ENCODE results near the gene FRMD6.
"Not testable (repeated sequence)": the region's sequence is repeated elsewhere in the genome, so short reads cannot be mapped to it uniquely, and the experiment has no call there.

Gene FRMD6

DNA sequence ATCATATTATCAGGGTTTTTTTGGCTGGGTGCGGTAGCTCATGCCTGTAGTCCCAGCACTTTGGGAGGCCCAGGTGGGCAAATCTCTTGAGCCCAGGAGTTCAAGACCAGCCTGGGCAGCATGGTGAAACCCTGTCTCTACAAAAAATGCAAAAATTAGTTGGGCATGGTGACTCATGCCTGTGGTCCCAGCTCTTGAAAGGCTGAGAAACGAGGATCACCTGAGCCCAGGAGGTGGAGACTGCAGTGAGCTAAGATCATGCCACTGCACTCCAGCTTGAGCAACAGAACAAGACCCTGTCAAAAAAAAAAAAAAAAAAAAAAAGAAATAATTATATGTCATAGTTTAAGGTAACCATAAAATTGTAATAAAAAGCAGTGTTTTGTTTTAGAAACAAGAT lies 18.4 kb upstream of the FRMD6 start:
- not testable (repeated sequence) for DNase-seq

- no peak for DNase-seq
Measured at GRCh38 chr14:51636109-51636508, 15.6 kb upstream of the FRMD6 start.

GRCh38 chr14:51638071-51638944 lies 13.4 kb upstream of the FRMD6 start:
- no peak for DNase-seq

- DNase-seq, result no peak
Measured at GRCh38 chr14:51639668-51640316, 11.9 kb upstream of the FRMD6 start.

DNA sequence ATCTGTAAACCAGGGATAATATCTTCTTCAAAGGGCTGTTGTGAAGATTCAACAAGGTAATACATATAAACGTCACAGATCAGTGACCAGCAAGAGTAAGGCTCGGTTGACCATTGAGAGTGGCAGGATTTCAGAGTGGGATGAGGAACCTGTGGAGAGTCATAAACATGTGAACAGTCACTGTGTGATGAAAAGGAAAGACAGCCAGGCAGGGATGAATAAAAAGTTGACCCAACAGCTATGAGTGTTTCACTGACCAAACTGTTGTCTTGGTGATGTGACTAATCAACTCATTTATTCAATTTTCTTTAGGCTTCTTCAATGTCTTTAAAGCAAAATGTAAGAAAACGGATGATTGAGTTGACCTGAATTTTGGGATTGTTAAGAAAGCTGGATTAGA lies 8.6 kb upstream of the FRMD6 start:
- no peak for DNase-seq

- no peak for DNase-seq
Measured at GRCh38 chr14:51644217-51644933, 7.3 kb upstream of the FRMD6 start.

GRCh38 chr14:51648296-51648695 lies 3.4 kb upstream of the FRMD6 start:
- DNase-seq, result no peak

- DNase-seq, result no peak
Measured at GRCh38 chr14:51650716-51651387, 858 bp upstream of the FRMD6 start.

DNA sequence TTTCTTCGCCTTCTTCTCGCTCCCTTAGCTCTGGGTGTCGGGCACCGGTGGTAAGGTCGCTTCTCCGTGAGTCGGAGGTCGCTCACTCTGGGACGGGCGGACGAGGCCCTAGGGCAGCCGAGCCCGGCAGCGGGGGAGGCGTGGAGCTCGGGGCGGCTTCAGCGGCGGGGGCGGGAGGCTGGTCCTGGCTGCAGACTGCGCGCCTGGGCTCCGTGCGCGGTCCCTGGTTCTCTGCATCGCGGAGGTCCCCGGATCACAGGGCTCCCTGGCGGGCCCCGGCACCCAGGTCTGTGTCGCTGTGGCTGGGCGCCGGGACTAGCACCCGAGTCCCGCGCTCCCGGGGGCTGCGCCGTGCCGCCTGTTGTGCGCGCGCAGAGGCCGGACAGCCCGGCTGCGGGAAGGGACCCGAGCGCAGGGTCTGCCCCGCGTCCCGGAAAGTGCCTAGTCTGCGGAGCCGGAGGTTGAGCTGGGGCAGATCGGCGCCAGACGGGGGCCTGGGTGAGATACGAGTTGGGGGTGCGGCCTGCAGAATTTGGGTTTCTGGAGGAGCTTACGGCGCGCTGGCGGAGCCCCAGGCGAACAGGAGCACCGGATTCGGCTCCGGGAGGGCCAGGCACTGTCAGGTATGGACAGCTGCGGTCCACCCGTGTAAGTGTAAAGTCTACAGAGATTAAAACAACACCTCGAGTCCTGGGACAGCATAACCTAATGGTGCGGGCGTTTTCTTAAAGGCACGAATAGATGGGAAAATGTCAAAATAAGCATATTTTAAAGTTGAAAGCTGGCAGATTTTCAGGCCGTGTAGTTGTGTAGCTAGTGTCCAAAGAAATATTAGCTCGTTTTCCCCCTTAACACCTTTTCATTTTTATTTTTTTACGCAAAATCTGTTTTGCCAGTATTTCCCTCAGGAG lies 713 bp downstream of the FRMD6 start:
- DNase-seq, result no peak

GRCh38 chr14:51653079-51653774 lies 1.5 kb downstream of the FRMD6 start:
- DNase-seq, result peak; percentile 30

DNA sequence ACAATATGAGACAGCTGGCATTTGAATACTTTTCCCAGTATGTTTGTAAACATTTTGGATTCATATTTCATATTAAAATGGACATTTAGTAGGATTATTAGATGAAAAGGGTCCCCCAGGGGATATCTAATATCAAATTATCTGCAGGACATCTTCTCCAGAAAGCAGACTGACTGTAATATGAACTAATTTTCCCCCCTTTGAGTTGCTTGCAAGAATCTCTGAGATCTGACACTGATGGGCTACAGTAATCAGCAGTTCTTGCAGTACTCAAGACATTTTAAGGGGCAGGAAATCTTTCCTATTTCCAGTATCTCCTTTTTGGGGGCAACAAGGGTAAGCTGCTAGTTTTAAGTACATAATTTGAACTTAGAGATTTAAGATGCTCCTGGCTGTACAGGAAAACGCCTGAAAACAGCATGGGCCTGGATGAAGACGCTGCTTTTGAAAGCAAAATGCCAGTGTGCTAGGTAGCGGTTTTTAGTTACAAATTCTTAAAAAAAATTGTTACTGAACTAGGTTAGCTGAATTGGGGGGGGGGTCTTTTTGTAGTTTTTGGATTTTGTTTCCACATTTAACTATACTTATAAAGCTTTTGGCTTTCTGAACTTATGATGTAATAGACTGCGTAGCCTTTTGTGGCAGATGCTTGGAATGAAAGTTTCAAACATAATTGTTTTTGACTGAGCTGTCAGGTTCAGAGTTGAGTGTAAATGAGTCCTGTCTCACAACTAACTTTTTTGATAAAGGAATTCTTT lies 2.2 kb downstream of the FRMD6 start:
- no peak for DNase-seq

- no peak for DNase-seq
Measured at GRCh38 chr14:51654533-51654845, 2.8 kb downstream of the FRMD6 start.

GRCh38 chr14:51657762-51658161 lies 6.1 kb downstream of the FRMD6 start:
- no peak for DNase-seq

DNA sequence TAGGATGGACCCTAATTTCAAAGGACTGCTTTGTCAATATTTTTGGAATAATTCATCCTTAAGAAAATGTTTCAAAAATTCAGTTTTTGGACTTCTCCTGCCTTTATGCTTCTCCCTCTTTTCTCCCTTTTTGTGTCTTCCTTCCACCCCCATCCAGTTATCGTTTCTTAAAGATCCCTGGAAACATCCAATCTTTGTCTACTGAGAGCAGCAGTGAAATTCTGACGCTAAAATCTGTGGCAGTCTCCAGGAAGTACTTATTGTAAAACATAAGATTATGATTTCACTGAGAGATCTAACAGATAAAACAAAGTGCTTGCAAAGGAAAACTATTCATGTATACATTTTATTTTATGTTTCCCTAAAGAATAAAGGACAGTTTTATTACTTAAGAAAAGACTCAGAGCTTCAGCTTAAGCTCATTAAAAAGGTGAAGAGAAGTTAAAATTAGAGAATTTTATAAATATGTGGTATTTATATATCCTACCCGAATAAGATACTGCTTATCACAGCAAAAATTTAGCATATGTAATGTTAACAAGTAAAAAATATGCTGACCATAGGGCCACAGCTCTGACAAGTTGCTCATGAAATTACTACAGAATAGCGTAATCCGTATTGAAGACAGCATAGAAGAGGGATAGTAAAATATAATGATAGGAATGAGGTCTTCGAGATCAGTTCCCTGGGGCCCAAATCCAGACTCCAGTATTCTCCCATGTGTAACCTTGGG lies 6.9 kb downstream of the FRMD6 start:
- no peak for DNase-seq

DNA sequence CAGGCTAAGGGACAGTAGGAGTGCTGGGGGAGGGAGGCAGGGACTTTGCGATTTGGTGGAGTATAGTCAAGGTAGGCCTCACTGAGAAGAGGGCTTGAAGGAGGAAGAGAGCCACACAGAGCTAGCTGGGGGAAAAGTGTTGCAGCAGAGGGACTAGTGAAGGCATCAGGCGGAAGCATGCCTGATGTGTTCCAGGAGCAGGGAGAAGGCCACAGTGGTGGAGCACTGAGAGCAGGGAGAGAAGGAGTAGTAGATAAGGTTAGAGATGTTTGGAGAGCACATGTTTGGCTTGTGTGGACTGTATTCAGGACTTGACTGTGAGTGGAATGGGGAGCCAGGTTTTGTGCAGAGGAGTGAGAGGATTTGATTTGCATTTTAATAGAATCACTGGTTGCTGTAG lies 9.0 kb downstream of the FRMD6 start:
- DNase-seq, result no peak

GRCh38 chr14:51661504-51661903 lies 9.8 kb downstream of the FRMD6 start:
- DNase-seq, result no peak

DNA sequence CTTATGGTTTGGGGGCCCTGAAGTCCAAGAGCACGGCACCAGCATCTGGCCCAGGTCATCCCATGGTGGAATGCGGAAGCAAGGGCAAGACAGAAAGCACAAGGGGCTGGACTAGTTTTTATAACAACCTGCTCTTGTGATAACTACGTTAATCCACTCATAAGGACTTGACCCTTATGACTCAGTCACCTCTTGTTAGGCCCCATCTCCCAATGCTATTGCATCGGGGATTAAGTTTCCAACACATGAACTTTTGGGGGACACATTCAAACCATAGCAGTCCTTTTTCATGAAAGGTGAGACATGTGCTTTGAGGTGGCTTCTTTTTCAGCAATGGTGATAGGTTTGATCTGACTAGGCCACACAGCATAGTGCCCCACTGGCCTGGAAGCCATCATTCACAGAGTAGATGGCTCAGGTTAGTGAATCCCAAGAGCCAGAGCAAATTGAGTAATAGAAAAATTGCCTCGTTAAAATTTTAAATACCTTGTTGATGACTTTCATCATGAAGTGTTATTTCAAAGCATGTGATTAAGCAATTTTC lies 12.1 kb downstream of the FRMD6 start:
- no peak for DNase-seq

DNA sequence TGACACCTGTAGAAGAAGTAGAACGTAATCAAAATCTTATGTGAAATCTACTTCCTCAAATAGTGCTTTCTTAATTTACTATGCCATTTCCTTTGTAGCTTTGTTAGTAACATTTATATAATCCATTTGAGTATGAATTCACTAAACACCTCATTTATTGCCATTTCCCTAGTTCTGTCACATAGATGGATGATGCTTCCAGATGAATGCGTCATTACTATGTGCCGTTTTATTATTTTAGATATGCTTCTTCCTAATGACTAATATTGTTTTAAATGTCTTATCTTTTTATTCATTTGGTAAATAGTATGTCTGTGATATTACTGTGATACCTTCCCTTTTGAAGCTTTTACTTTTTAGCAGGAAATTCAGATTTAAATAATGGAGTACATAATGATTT lies 14.4 kb downstream of the FRMD6 start:
- DNase-seq, result no peak

DNA sequence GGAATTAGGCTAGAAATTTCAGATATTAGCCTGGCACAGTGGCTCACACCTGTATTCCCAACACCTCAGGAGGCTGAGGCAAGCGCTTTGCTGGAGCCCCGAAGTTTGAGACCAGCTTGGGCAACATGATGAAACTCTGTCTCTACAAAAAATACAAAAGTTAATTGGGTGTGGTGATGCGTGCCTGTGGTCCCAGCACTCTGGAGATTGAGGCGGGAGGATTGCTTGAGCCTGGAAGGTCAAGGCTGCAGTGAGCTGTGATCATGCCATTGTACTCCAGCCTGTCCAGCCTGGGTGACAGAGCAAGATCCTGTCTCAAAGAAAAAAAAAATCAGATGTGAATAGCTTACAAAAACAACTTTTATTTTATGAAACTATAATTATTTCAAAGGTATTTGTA lies 15.1 kb downstream of the FRMD6 start:
- DNase-seq, result no peak

DNA sequence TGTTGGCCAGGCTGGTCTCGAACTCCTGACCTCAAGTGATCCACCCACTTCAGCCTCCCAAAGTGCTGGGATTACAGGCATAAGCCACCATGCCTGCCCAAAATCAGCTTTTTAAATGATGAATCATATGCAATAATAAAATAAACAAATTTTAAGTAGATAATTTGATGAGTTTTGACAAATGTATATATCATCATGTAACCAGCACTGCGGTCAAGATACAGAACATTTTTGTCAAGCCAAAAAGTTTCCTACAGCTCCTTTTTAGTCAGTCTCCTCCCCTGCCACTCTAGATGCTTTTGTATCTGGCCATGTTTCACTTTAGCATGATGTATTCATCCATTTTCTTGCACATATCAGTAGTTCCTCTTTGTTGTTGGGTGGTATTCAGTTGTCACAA lies 17.2 kb downstream of the FRMD6 start:
- DNase-seq, result no peak

All from NCI-H1694 (cell line).